GM12878 (cell line): ENCODE results near the gene YES1. TPM values are rescaled to one million over a fixed set of nuclear protein-coding genes. Genes with fewer than 3 reads are reported as not detected.

ENCODE experiments used
- ATAC-seq: fragments of 200-7000 bp; cut with Tn5 transposase; 3 replicates; pipeline ENCODE4 v1.9.1; 2020; ENCODE audit warnings: mild to moderate bottlenecking, moderate library complexity
- BruUV-seq: library from RNA; stranded (reverse); fragments of 400-500 nt; replicated peaks from 2 replicates; lab custom pipeline; 2021; lab: Mats Ljungman, UMichigan
- CTCF ChIA-PET: fragments of 300-600 bp; sonication (Branson Sonifier 250); formaldehyde crosslinking; extraction: SDS; loops from one replicate; lab custom pipeline; 2021; ENCODE audit warnings: inconsistent platforms; lab: Yijun Ruan, JAX
- POLR2A ChIA-PET: fragments of 350-600 bp; formaldehyde crosslinking; extraction: SDS; loops from one replicate; lab custom pipeline; 2021; ENCODE audit warnings: inconsistent platforms; lab: Charles Lee
- RAD21 ChIA-PET: fragments of 300-600 bp; sonication (Branson Sonifier 250); formaldehyde crosslinking; loops from one replicate; lab custom pipeline; 2023; ENCODE audit warnings: antibody characterized with exemption; ENCODE audit not compliant: unreplicated experiment; lab: Charles Lee
- SMC1A ChIA-PET: fragments of 300-600 bp; sonication (Branson Sonifier 250); formaldehyde crosslinking; loops from one replicate; lab custom pipeline; 2023; ENCODE audit not compliant: unreplicated experiment, uncharacterized antibody; lab: Charles Lee
- DNase-seq: peaks from one replicate; pipeline ENCODE4 v3.0.0-alpha.2; 2011; ENCODE audit warnings: low read depth, low spot score
- FAIRE-seq: peaks from 3 replicates; lab custom pipeline; 2011; peaks lifted over from hg19 to GRCh38; lab: Jason Lieb, UNC
- H2AFZ ChIP-seq: 2 replicates; pipeline ENCODE4 v1.6.0; 2011; ENCODE audit warnings: low read depth, low read length, control low read depth; ENCODE audit not compliant: control insufficient read depth
- H3K27ac ChIP-seq: 2 replicates; pipeline ENCODE4 v1.5.1; 2011; ENCODE audit warnings: control low read depth; ENCODE audit not compliant: control insufficient read depth, insufficient read depth
- H3K27me3 ChIP-seq, 2 experiments: replicated peaks in 1 of 2; 2 replicates each; pipeline versions ENCODE4 v1.6.0 to v1.6.1; 2011; ENCODE audit warnings: low read length in 1 of 2; ENCODE audit not compliant: control insufficient read depth in 2 of 2, insufficient read depth in 2 of 2
- H3K36me3 ChIP-seq, 2 experiments: 2 replicates each; pipeline ENCODE4 v1.5.1; 2011; ENCODE audit warnings: low read length in 1 of 2; ENCODE audit not compliant: control insufficient read depth in 2 of 2, insufficient read depth in 2 of 2
- H3K4me1 ChIP-seq: 2 replicates; pipeline ENCODE4 v1.6.1; 2011; ENCODE audit warnings: mild to moderate bottlenecking, low read length, moderate library complexity, mixed read lengths; ENCODE audit not compliant: control insufficient read depth, insufficient read depth
- H3K4me2 ChIP-seq: 2 replicates; pipeline ENCODE4 v1.6.0; 2011; ENCODE audit warnings: control low read depth; ENCODE audit not compliant: control insufficient read depth, insufficient read depth
- H3K4me3 ChIP-seq: fragments of 200-600 bp; sonication (generic); 2 replicates; pipeline ENCODE4 v1.5.1; 2016
- H3K79me2 ChIP-seq: 2 replicates; pipeline ENCODE4 v1.6.0; 2011; ENCODE audit warnings: low read length; ENCODE audit not compliant: control insufficient read depth, insufficient read depth
- H3K9ac ChIP-seq: 2 replicates; pipeline ENCODE4 v1.8.0; 2011; ENCODE audit warnings: low read length, control low read depth, mixed read lengths; ENCODE audit not compliant: control insufficient read depth, insufficient read depth
- H3K9me3 ChIP-seq: replicated peaks from 3 replicates; pipeline ENCODE4 v1.5.1; 2011; ENCODE audit warnings: mild to moderate bottlenecking, low read length; ENCODE audit not compliant: control insufficient read depth, insufficient read depth
- H4K20me1 ChIP-seq: 2 replicates; pipeline ENCODE4 v1.6.0; 2011; ENCODE audit not compliant: control insufficient read depth, insufficient read depth
- BACH1 ChIP-seq: fragments of 450-650 bp; IDR thresholded peaks from 2 replicates; pipeline ENCODE4 v1.6.1; 2017; ENCODE audit warnings: mild to moderate bottlenecking, borderline replicate concordance
- IKZF2 ChIP-seq, 2 experiments: fragments of 450-650 bp; IDR thresholded peaks; 2 replicates each; pipeline ENCODE4 v1.6.1; 2017; ENCODE audit warnings: mild to moderate bottlenecking in 2 of 2, moderate library complexity in 2 of 2
- POU2F2 ChIP-seq: IDR thresholded peaks from 3 replicates; pipeline ENCODE4 v1.6.1; 2011; ENCODE audit warnings: low read depth, mild to moderate bottlenecking, low read length, borderline replicate concordance
- YBX1 ChIP-seq: fragments of 450-650 bp; IDR thresholded peaks from 2 replicates; pipeline ENCODE4 v1.6.1; 2016; ENCODE audit warnings: antibody characterized with exemption
- ZNF207 ChIP-seq: fragments of 450-650 bp; IDR thresholded peaks from 2 replicates; pipeline ENCODE4 v1.6.1; 2014; ENCODE audit warnings: antibody characterized with exemption, mild to moderate bottlenecking, borderline replicate concordance
- ZSCAN29 ChIP-seq: fragments of 450-650 bp; IDR thresholded peaks from 2 replicates; pipeline ENCODE4 v1.6.1; 2017; ENCODE audit warnings: mild to moderate bottlenecking, moderate library complexity
- WGBS: methylation state at CpG from one replicate; pipeline ENCODE4 v1.1.6; 2016; ENCODE audit warnings: low lambda C conversion rate; ENCODE audit not compliant: insufficient replicate concordance, insufficient coverage; ENCODE audit errors: missing lambda C conversion rate; 5-methylcytosine and 5-hydroxymethylcytosine counted together
- in situ Hi-C: fragments of 300-500 bp; cut with MboI; formaldehyde crosslinking; loops from 9 replicates; pipeline ENCODE4 v1.14.3; 2018; ENCODE audit warnings: mixed read lengths
- intact Hi-C: fragments of 100-400 bp; cut with micrococcal nuclease; formaldehyde crosslinking; loops from one replicate; pipeline ENCODE4 v1.14.2; 2022; ENCODE audit not compliant: unreplicated experiment
- polyA plus RNA-seq, 11 experiments: library from polyadenylated mRNA; depleted of rRNA in 4 of 11; unstranded in 6 of 11; stranded (reverse) in 5 of 11; fragments of >200 nt; fragmentation: Nextera tagmentation in 4 of 11; fragmentation: Illumina TruSeq in 1 of 11; extraction: Ambion mirVana in 4 of 11; extraction: Trizol in 1 of 11; gene quantifications; 1 replicate in 1 of 11; 2 replicates in 10 of 11; pipeline versions ENCODE4 v1.2.1 to v1.2.3, GENCODE V29; 2011 to 2016; ENCODE audit warnings: inconsistent platforms in 2 of 11, missing spikeins in 2 of 11, low read depth in 1 of 11
- total RNA-seq, 4 experiments: library from RNA; depleted of rRNA in 3 of 4; stranded (reverse); fragments of >200 nt in 3 of 4; fragmentation: Illumina TruSeq in 1 of 4; extraction: Trizol in 1 of 4; gene quantifications; 2 replicates each; pipeline versions ENCODE4 v1.2.1 to v1.2.3, GENCODE V29; 2013 to 2021
- TF ChIP-seq, protein P1 (sequence below): fragments of 150-350 bp; IDR thresholded peaks from 2 replicates; pipeline ENCODE4 v1.6.1; 2014; ENCODE audit warnings: mild to moderate bottlenecking, low read depth, low read length
- TF ChIP-seq, protein P2 (sequence below): fragments of 450-650 bp; conservative IDR thresholded peaks from 2 replicates; pipeline ENCODE4 v1.6.1; 2017; ENCODE audit warnings: mild to moderate bottlenecking, moderate library complexity

The YES1 gene
- total and polyA plus RNA-seq, 10 of the 15 experiments (the other 5 are each of a cell fraction or from before 2014, with no cell fraction given): 2.3 to 7.9 (median 5.8) TPM

DNA sequence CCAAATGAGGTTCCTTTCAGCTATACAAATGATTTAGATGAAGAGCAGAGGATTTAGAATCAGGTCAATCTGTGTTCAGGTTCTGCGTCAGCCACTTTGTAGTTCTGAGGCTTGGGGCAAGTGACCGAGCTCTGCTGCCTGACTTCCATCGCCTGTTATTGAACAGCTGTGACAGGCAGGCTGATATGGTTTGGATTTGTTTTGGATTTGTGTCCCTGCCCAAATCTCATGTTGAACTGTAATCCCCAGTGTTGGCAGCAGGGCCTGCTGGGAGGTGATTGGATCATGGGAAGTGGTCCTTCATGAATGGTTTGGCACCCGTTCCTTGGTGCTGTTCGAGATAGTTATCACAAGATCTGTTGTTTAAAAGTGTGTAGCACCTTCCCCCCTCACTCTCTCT lies 136.0 kb downstream of the YES1 start:
- DNase-seq (no peak), ATAC-seq (no peak), FAIRE-seq (no peak)
- no peak overlapping the region for H2AFZ ChIP-seq
- RAD21 ChIA-PET: no interaction called here
- WGBS: 88% methylated on average over 5 of the region's 5 CpGs
- BruUV-seq: no TSS peak
- no peak overlapping the region for H3K27ac ChIP-seq
- in situ Hi-C loops: no loop called here
- CTCF ChIA-PET: no interaction called here
- H3K9ac ChIP-seq: no peak overlapping the region
- no peak for TF ChIP-seq IKZF2 (IDR thresholded peaks at IDR 0.05)
- TF ChIP-seq ZNF207: no peak
- no peak for TF ChIP-seq BACH1
- no peak for TF ChIP-seq YBX1
- TF ChIP-seq ZSCAN29: no peak
- TF ChIP-seq POU2F2: no peak
- TF ChIP-seq, protein P1, sequence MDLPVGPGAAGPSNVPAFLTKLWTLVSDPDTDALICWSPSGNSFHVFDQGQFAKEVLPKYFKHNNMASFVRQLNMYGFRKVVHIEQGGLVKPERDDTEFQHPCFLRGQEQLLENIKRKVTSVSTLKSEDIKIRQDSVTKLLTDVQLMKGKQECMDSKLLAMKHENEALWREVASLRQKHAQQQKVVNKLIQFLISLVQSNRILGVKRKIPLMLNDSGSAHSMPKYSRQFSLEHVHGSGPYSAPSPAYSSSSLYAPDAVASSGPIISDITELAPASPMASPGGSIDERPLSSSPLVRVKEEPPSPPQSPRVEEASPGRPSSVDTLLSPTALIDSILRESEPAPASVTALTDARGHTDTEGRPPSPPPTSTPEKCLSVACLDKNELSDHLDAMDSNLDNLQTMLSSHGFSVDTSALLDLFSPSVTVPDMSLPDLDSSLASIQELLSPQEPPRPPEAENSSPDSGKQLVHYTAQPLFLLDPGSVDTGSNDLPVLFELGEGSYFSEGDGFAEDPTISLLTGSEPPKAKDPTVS: no peak
- TF ChIP-seq, protein P2, sequence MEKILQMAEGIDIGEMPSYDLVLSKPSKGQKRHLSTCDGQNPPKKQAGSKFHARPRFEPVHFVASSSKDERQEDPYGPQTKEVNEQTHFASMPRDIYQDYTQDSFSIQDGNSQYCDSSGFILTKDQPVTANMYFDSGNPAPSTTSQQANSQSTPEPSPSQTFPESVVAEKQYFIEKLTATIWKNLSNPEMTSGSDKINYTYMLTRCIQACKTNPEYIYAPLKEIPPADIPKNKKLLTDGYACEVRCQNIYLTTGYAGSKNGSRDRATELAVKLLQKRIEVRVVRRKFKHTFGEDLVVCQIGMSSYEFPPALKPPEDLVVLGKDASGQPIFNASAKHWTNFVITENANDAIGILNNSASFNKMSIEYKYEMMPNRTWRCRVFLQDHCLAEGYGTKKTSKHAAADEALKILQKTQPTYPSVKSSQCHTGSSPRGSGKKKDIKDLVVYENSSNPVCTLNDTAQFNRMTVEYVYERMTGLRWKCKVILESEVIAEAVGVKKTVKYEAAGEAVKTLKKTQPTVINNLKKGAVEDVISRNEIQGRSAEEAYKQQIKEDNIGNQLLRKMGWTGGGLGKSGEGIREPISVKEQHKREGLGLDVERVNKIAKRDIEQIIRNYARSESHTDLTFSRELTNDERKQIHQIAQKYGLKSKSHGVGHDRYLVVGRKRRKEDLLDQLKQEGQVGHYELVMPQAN: no peak
- H4K20me1 ChIP-seq: no peaks in the 10 kb centered on the region
- no peaks in the 10 kb centered on the region for H3K27me3 ChIP-seq
- no peaks in the 10 kb centered on the region for H3K9me3 ChIP-seq
- SMC1A ChIA-PET: no interaction called here
- H3K79me2 ChIP-seq: no peaks in the 10 kb centered on the region
- H3K4me1 ChIP-seq: no peaks in the 10 kb centered on the region
- POLR2A ChIA-PET: interaction anchor here (1.3 kb wide), 1 partner anchor 18 kb away, joined by 4 read pairs; no protein-coding TSS in a partner anchor
- no peak overlapping the region for H3K4me2 ChIP-seq
- H3K4me3 ChIP-seq: no peak overlapping the region
- intact Hi-C loops: loop anchor here (5.0 kb wide), 1 partner anchor 54 kb away; no protein-coding TSS in a partner anchor
- peaks cover 4 to 25% of the 10 kb centered on the region in 2 experiments for H3K36me3 ChIP-seq
